ENCODE measurements around the gene ITSN2.
"Not testable (repeated sequence)": the region's sequence is repeated elsewhere in the genome, so short reads cannot be mapped to it uniquely, and the experiment has no call there.

ITSN2 gene

GRCh38 chr2:24363301-24363700 is 3.0 kb upstream of the ITSN2 start:
- no peak for DNase-seq (ENCODE audit: low read depth)

GRCh38 chr2:24362253-24362652 is 1.9 kb upstream of the ITSN2 start:
- DNase-seq (ENCODE audit: low read depth): no peak

GRCh38 chr2:24360963-24361330 is 611 bp upstream of the ITSN2 start:
- no peak for DNase-seq (ENCODE audit: low read depth)

- no peak for DNase-seq (ENCODE audit: low read depth)
These were observed 947 bp downstream of the ITSN2 start for GRCh38 chr2:24359129-24360049.

- DNase-seq (ENCODE audit: low read depth): not testable (repeated sequence)
These were observed 2.6 kb downstream of the ITSN2 start for GRCh38 chr2:24357767-24358166.

GRCh38 chr2:24357115-24357514 is 3.2 kb downstream of the ITSN2 start:
- DNase-seq (ENCODE audit: low read depth): not testable (repeated sequence)

- DNase-seq (ENCODE audit: low read depth): no peak
These were observed 5.4 kb downstream of the ITSN2 start for GRCh38 chr2:24354957-24355356.

GRCh38 chr2:24354395-24354794 is 5.9 kb downstream of the ITSN2 start:
- DNase-seq (ENCODE audit: low read depth): no peak

- DNase-seq (ENCODE audit: low read depth): no peak
These were observed 6.4 kb downstream of the ITSN2 start for GRCh38 chr2:24353973-24354372.

GRCh38 chr2:24353364-24353763 is 7.0 kb downstream of the ITSN2 start:
- DNase-seq (ENCODE audit: low read depth): no peak

- no peak for DNase-seq (ENCODE audit: low read depth)
These were observed 7.7 kb downstream of the ITSN2 start for GRCh38 chr2:24352664-24353063.

GRCh38 chr2:24351981-24352380 is 8.4 kb downstream of the ITSN2 start:
- no peak for DNase-seq (ENCODE audit: low read depth)

- DNase-seq (ENCODE audit: low read depth): no peak
These were observed 8.8 kb downstream of the ITSN2 start for GRCh38 chr2:24351627-24351938.

GRCh38 chr2:24350826-24351626 is 9.3 kb downstream of the ITSN2 start:
- DNase-seq (ENCODE audit: low read depth): no peak

GRCh38 chr2:24349097-24349496 is 11.2 kb downstream of the ITSN2 start:
- no peak for DNase-seq (ENCODE audit: low read depth)

- no peak for DNase-seq (ENCODE audit: low read depth)
These were observed 14.4 kb downstream of the ITSN2 start for GRCh38 chr2:24345937-24346336.

- no peak for DNase-seq (ENCODE audit: low read depth)
These were observed 17.0 kb downstream of the ITSN2 start for GRCh38 chr2:24343225-24343882.

- DNase-seq (ENCODE audit: low read depth): no peak
These were observed 18.0 kb downstream of the ITSN2 start for GRCh38 chr2:24342110-24342910.

- DNase-seq (ENCODE audit: low read depth): no peak
These were observed 20.5 kb downstream of the ITSN2 start for GRCh38 chr2:24339856-24340262.

GRCh38 chr2:24339098-24339497 is 21.2 kb downstream of the ITSN2 start:
- DNase-seq (ENCODE audit: low read depth): not testable (repeated sequence)

GRCh38 chr2:24337890-24338289 is 22.4 kb downstream of the ITSN2 start:
- DNase-seq (ENCODE audit: low read depth): no peak

- no peak for DNase-seq (ENCODE audit: low read depth)
These were observed 23.5 kb downstream of the ITSN2 start for GRCh38 chr2:24336811-24337210.

Data from stimulated activated CD8-positive, alpha-beta memory T cell treated with anti-CD3 and anti-CD28 coated beads, Interleukin-15, amount 100 ng/mL, for 1 hour (primary cell).